C4-2B (cell line): ENCODE measurements around the gene GRK3.

Experiments
- ZFX ChIP-seq: fragments of 450-650 bp; IDR thresholded peaks from 2 replicates; pipeline ENCODE4 v1.6.1; 2017
- TF ChIP-seq, protein P1 (sequence below): fragments of 450-650 bp; conservative IDR thresholded peaks from 2 replicates; pipeline ENCODE4 v1.5.1; 2017; ENCODE audit warnings: mild to moderate bottlenecking

DNA sequence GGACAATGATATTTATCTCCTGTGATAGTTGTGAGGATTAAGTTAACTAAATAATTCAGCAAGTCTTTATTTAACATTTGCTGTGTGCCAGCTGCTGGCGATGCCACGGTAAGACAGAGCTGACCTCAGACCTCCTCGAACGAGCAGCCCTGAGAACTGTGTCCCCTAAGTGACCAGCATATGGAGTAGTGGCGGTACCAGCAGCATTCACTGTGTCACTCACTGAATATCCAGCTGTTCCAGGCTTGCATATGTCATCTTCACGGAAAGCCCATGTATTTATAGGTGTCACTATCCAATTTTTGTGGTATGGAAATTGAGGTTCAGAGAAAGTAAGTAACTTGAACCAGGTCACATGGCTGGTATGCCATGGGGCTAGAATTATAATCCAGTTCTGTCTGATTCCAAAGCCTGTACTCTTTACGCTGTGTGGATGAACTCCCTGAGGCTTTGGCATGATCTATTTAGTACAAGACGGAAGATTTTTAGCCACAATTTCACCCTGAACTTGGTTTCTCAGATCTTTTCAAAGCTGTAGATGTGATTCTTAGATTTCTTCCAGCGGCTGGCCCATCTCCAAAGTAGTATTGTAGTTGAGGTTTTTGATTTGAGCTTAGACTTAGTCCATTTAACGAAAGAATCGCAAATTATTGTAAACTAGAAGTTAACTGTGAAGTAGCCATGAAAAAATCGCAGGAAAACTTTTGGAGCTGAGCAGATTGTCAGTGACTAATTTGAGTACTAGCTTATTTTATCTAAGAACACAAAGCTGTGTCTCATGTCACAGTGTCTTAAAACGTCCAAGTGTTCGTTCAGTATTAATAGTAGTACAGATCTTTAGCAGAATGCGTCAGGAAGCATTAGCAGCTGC, 128.2 kb downstream of the GRK3 start:
- TF ChIP-seq, protein P1, sequence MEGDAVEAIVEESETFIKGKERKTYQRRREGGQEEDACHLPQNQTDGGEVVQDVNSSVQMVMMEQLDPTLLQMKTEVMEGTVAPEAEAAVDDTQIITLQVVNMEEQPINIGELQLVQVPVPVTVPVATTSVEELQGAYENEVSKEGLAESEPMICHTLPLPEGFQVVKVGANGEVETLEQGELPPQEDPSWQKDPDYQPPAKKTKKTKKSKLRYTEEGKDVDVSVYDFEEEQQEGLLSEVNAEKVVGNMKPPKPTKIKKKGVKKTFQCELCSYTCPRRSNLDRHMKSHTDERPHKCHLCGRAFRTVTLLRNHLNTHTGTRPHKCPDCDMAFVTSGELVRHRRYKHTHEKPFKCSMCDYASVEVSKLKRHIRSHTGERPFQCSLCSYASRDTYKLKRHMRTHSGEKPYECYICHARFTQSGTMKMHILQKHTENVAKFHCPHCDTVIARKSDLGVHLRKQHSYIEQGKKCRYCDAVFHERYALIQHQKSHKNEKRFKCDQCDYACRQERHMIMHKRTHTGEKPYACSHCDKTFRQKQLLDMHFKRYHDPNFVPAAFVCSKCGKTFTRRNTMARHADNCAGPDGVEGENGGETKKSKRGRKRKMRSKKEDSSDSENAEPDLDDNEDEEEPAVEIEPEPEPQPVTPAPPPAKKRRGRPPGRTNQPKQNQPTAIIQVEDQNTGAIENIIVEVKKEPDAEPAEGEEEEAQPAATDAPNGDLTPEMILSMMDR = no peak
- TF ChIP-seq ZFX = no peak
